MM.1S (cell line): ENCODE results near the gene TRIM38.

ENCODE experiments used
- CTCF ChIP-seq: fragments of 300-600 bp; sonication (generic); IDR thresholded peaks from 2 replicates; pipeline ENCODE4 v1.5.1; 2016; ENCODE audit warnings: antibody characterized with exemption, low read length, mixed read lengths
- EZH2 ChIP-seq: fragments of 300-600 bp; sonication (generic); optimal IDR thresholded peaks from 2 replicates; pipeline ENCODE3; 2017; ENCODE audit warnings: low read depth, mild to moderate bottlenecking, antibody characterized with exemption, low read length, mixed read lengths

GRCh38 chr6:25930532-25931410 is 31.8 kb upstream of the TRIM38 start, which contains the start of gene SLC17A2:
- TF ChIP-seq CTCF (no peak), EZH2 (no peak)
